K562 (cell line): Measurements from ENCODE around the gene SCTR. TPM values are rescaled to one million over a fixed set of nuclear protein-coding genes. Genes with fewer than 3 reads are reported as not detected.

Experiments
- ATF1 ChIP-seq, 2 experiments: fragments of 450-650 bp in 1 of 2; IDR thresholded peaks; 2 replicates each; pipeline ENCODE4 v1.6.1; 2016; ENCODE audit warnings: missing compliant biosample characterization in 1 of 2, missing genetic modification characterization in 1 of 2
- BRD9 ChIP-seq: fragments of 450-650 bp; IDR thresholded peaks from 2 replicates; pipeline ENCODE4 v1.6.1; 2018; ENCODE audit warnings: low read depth; ENCODE audit not compliant: partially characterized antibody
- CEBPB ChIP-seq: fragments of 450-650 bp; IDR thresholded peaks from 2 replicates; pipeline ENCODE4 v1.6.1; 2016; ENCODE audit warnings: missing genetic modification characterization, missing compliant biosample characterization
- GABPB1 ChIP-seq: sonication (generic); formaldehyde crosslinking; IDR thresholded peaks from 2 replicates; pipeline ENCODE4 v1.8.0; 2022; ENCODE audit warnings: mild to moderate bottlenecking, missing genetic modification reagents
- GATA2 ChIP-seq: sonication (generic); formaldehyde crosslinking; IDR thresholded peaks from 2 replicates; pipeline ENCODE4 v1.4.0; 2020; ENCODE audit warnings: mild to moderate bottlenecking, missing genetic modification reagents
- HCFC1 ChIP-seq: IDR thresholded peaks from 2 replicates; pipeline ENCODE4 v1.6.1; 2012; ENCODE audit warnings: low read depth, low read length, improper control_type of control experiment
- HMG20B ChIP-seq: fragments of 250-450 bp; sonication (Bioruptor Pico); IDR thresholded peaks from 2 replicates; pipeline ENCODE4 v1.5.0; 2021; ENCODE audit warnings: mild to moderate bottlenecking
- SMAD4 ChIP-seq: fragments of 250-450 bp; sonication (Bioruptor Pico); conservative IDR thresholded peaks from 2 replicates; pipeline ENCODE4 v1.8.0; 2021; ENCODE audit warnings: inconsistent platforms, mild to moderate bottlenecking, moderate library complexity
- SMARCA4 ChIP-seq: fragments of 450-650 bp; IDR thresholded peaks from 2 replicates; pipeline ENCODE4 v1.6.1; 2016
- SNIP1 ChIP-seq: fragments of 450-650 bp; IDR thresholded peaks from 2 replicates; pipeline ENCODE4 v1.7.1; 2017; ENCODE audit warnings: low read depth, mild to moderate bottlenecking
- SRSF1 ChIP-seq: fragments of 200-400 bp; formaldehyde crosslinking; IDR thresholded peaks from 2 replicates; pipeline ENCODE4 v1.6.1; 2017; ENCODE audit warnings: mild to moderate bottlenecking, low read depth, low read length, moderate library complexity
- U2AF2 ChIP-seq: fragments of 200-400 bp; formaldehyde crosslinking; optimal IDR thresholded peaks from 2 replicates; pipeline ENCODE3; 2017; ENCODE audit warnings: low read depth, mild to moderate bottlenecking, low read length
- ZBTB12 ChIP-seq: fragments of 250-450 bp; sonication (Bioruptor Pico); IDR thresholded peaks from 2 replicates; pipeline ENCODE4 v1.4.0; 2020
- ZFX ChIP-seq: sonication (generic); formaldehyde crosslinking; IDR thresholded peaks from 2 replicates; pipeline ENCODE4 v1.8.0; 2022; ENCODE audit warnings: mild to moderate bottlenecking, missing genetic modification reagents, moderate library complexity
- ZNF133 ChIP-seq: fragments of 250-450 bp; sonication (Bioruptor Pico); IDR thresholded peaks from 2 replicates; pipeline ENCODE4 v1.4.0; 2020; ENCODE audit warnings: mild to moderate bottlenecking
- ZNF551 ChIP-seq: fragments of 250-450 bp; sonication (Bioruptor Pico); IDR thresholded peaks from 2 replicates; pipeline ENCODE4 v1.5.0; 2021; ENCODE audit warnings: mild to moderate bottlenecking, moderate library complexity
- ZNF830 ChIP-seq: fragments of 250-450 bp; sonication (Bioruptor Pico); IDR thresholded peaks from 2 replicates; pipeline ENCODE4 v1.5.0; 2021; ENCODE audit warnings: mild to moderate bottlenecking
- polyA plus RNA-seq, 8 experiments: library from polyadenylated mRNA; depleted of rRNA in 4 of 8; stranded (reverse) in 5 of 8; unstranded in 3 of 8; fragments of >200 nt; fragmentation: Nextera tagmentation in 2 of 8; fragmentation: Illumina TruSeq in 1 of 8; extraction: Ambion mirVana in 2 of 8; extraction: Trizol in 1 of 8; gene quantifications; 2 replicates each; pipeline versions ENCODE4 v1.2.1 to v1.2.3, GENCODE V29; 2011 to 2014; ENCODE audit warnings: inconsistent platforms in 1 of 8, missing spikeins in 1 of 8
- total RNA-seq, 7 experiments: library from RNA; depleted of rRNA in 6 of 7; stranded (reverse); fragments of >200 nt in 6 of 7; fragmentation: Illumina TruSeq in 2 of 7; extraction: Trizol in 2 of 7; gene quantifications; 2 replicates each; pipeline versions ENCODE4 v1.2.1 to v1.2.3, GENCODE V29; 2011 to 2021; ENCODE audit warnings: low replicate concordance in 1 of 7
- TF ChIP-seq, protein P1 (sequence below): fragments of 450-650 bp; IDR thresholded peaks from 2 replicates; pipeline ENCODE4 v1.6.1; 2016; ENCODE audit warnings: borderline replicate concordance
- TF ChIP-seq, protein P2 (sequence below): sonication (generic); formaldehyde crosslinking; IDR thresholded peaks from 2 replicates; pipeline ENCODE4 v1.8.0; 2022; ENCODE audit warnings: mild to moderate bottlenecking, missing genetic modification reagents

SCTR gene
- total and polyA plus RNA-seq, 9 of the 15 experiments (the other 6 are each of a cell fraction or from before 2014, with no cell fraction given) = not detected

DNA sequence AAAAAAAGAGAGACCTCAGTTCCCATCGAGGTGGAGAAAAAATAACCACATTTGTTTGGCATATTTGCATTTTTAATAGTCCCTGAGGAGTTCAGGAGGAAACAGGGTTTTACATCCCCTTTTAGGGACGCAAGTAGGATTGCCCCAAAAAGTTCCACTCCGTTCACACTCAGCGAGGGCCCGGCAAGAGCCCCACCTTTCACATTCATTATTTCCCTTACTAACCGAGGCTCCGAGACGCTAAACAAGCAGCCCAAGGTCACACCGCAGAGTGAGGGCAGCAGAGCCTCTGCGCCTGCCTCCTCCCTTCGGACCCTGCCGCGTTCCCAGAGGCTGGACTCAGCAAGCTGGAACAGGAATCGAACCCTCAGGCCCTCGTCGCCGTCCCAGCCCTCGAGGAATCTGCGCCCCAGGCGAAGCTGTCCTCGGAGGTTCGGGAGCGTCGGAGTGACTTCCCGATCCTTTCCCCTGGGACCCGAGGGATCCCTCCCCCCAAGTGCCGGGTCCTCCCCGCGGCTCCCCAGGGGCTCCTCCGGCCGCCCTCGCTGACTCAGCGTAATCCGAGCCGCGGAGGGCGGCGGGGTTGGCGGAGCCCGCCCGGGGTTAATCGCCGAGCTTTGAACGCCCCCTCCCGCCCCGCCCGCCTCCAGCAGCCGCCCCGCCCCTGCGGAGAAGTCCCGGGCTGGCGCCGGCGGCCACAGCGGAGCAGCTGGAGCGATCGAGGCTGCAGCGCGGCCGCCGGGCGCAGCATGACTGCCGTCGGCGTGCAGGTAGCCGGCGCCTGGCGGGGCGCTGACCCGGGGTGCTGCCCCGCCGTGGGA is 92.9 kb downstream of the SCTR start, which contains the start of gene TMEM37 (continued):
- TF ChIP-seq SMAD4 (CRISPR knock-in tag) = 0 out of 2 replicates have a peak, but pooled peaks have one; percentile 10
- no peak for TF ChIP-seq GABPB1
- TF ChIP-seq BRD9 = no peak
- no peak for TF ChIP-seq ZNF830 (CRISPR knock-in tag)
- TF ChIP-seq ZNF551 (CRISPR knock-in tag) = no peak
- TF ChIP-seq SNIP1 = no peak
- TF ChIP-seq HMG20B = no peak
- TF ChIP-seq, protein P1, sequence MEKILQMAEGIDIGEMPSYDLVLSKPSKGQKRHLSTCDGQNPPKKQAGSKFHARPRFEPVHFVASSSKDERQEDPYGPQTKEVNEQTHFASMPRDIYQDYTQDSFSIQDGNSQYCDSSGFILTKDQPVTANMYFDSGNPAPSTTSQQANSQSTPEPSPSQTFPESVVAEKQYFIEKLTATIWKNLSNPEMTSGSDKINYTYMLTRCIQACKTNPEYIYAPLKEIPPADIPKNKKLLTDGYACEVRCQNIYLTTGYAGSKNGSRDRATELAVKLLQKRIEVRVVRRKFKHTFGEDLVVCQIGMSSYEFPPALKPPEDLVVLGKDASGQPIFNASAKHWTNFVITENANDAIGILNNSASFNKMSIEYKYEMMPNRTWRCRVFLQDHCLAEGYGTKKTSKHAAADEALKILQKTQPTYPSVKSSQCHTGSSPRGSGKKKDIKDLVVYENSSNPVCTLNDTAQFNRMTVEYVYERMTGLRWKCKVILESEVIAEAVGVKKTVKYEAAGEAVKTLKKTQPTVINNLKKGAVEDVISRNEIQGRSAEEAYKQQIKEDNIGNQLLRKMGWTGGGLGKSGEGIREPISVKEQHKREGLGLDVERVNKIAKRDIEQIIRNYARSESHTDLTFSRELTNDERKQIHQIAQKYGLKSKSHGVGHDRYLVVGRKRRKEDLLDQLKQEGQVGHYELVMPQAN = 0 out of 2 replicates have a peak, but pooled peaks have one; percentile 41
- peak; percentile 60 for TF ChIP-seq ZFX (CRISPR knock-in tag)
- TF ChIP-seq GATA2 (CRISPR knock-in tag) = no peak
- no peak for TF ChIP-seq ZNF133 (CRISPR knock-in tag)
- no peak for TF ChIP-seq CEBPB (tag)
- no peak for TF ChIP-seq HCFC1
- no peak for TF ChIP-seq ZBTB12
- TF ChIP-seq, protein P2, sequence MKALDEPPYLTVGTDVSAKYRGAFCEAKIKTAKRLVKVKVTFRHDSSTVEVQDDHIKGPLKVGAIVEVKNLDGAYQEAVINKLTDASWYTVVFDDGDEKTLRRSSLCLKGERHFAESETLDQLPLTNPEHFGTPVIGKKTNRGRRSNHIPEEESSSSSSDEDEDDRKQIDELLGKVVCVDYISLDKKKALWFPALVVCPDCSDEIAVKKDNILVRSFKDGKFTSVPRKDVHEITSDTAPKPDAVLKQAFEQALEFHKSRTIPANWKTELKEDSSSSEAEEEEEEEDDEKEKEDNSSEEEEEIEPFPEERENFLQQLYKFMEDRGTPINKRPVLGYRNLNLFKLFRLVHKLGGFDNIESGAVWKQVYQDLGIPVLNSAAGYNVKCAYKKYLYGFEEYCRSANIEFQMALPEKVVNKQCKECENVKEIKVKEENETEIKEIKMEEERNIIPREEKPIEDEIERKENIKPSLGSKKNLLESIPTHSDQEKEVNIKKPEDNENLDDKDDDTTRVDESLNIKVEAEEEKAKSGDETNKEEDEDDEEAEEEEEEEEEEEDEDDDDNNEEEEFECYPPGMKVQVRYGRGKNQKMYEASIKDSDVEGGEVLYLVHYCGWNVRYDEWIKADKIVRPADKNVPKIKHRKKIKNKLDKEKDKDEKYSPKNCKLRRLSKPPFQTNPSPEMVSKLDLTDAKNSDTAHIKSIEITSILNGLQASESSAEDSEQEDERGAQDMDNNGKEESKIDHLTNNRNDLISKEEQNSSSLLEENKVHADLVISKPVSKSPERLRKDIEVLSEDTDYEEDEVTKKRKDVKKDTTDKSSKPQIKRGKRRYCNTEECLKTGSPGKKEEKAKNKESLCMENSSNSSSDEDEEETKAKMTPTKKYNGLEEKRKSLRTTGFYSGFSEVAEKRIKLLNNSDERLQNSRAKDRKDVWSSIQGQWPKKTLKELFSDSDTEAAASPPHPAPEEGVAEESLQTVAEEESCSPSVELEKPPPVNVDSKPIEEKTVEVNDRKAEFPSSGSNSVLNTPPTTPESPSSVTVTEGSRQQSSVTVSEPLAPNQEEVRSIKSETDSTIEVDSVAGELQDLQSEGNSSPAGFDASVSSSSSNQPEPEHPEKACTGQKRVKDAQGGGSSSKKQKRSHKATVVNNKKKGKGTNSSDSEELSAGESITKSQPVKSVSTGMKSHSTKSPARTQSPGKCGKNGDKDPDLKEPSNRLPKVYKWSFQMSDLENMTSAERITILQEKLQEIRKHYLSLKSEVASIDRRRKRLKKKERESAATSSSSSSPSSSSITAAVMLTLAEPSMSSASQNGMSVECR (CRISPR knock-in tag) = no peak
- no peak for TF ChIP-seq U2AF2
- TF ChIP-seq SRSF1 = no peak
- TF ChIP-seq ATF1 (CRISPR knock-in tag; IDR thresholded peaks at IDR 0.05) = no peak
- TF ChIP-seq ATF1 (tag; IDR thresholded peaks at IDR 0.05) = peak; percentile 43; the same call in 1 of the 2 replicates
- TF ChIP-seq SMARCA4 = peak; percentile 57; the same call in 1 of the 2 replicates
